Peyer's patch (tissue), 4 donors: ENCODE data around the gene SHISA9.

Experiments
- POLR2A ChIP-seq, 2 donors: fragments of 450-650 bp; IDR thresholded peaks; one replicate each; pipeline ENCODE4 v1.5.1; 2017; ENCODE audit warnings: antibody characterized with exemption in 2 of 2, mild to moderate bottlenecking in 2 of 2, moderate library complexity in 2 of 2
- TF ChIP-seq, protein P1 (sequence below), 6 experiments: fragments of 450-650 bp in 4 of 6; fragments of 200-600 bp in 2 of 6; sonication (generic) in 1 of 6; IDR thresholded peaks; one replicate each; pipeline ENCODE4 v1.5.1; 2017 to 2019; ENCODE audit warnings: antibody characterized with exemption in 6 of 6, mild to moderate bottlenecking in 3 of 6, moderate library complexity in 1 of 6

DNA sequence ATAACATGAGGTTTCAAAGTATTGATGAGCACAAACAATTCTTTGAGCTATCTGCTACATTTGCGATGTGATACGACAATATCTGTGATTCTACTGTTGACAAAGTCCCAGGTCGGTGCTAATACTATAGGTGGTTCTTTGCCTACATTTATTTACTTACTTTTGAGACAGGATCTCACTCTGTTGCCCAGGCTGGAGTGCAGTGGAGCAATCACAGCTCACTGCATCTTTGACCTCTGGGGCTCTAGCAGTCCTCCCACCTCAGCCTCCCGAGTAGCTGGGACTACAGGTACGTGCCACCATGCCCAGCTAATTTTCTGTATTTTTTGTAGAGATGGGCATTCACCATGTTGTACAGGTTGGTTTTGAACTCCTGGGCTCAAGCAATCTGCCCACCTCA is 343.4 kb downstream of the SHISA9 start:
- no peak for TF ChIP-seq POLR2A (IDR thresholded peaks at IDR 0.05)
- TF ChIP-seq, protein P1, sequence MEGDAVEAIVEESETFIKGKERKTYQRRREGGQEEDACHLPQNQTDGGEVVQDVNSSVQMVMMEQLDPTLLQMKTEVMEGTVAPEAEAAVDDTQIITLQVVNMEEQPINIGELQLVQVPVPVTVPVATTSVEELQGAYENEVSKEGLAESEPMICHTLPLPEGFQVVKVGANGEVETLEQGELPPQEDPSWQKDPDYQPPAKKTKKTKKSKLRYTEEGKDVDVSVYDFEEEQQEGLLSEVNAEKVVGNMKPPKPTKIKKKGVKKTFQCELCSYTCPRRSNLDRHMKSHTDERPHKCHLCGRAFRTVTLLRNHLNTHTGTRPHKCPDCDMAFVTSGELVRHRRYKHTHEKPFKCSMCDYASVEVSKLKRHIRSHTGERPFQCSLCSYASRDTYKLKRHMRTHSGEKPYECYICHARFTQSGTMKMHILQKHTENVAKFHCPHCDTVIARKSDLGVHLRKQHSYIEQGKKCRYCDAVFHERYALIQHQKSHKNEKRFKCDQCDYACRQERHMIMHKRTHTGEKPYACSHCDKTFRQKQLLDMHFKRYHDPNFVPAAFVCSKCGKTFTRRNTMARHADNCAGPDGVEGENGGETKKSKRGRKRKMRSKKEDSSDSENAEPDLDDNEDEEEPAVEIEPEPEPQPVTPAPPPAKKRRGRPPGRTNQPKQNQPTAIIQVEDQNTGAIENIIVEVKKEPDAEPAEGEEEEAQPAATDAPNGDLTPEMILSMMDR (IDR thresholded peaks at IDR 0.05), result no peak
